ENCODE results near the gene RXRB.

Gene RXRB

GRCh38 chr6:33164665-33165373 is 35.6 kb downstream of the RXRB start:
- H3K4me1 ChIP-seq (ENCODE audit: insufficient read depth, low read length, poor library complexity, severe bottlenecking) = peaks cover 15% of the 10 kb centered on the region
- no peaks in the 10 kb centered on the region for H3K79me2 ChIP-seq (ENCODE audit: insufficient read depth, low read length)
- no peaks in the 10 kb centered on the region for H3F3A ChIP-seq (ENCODE audit: low read depth)
- no peaks in the 10 kb centered on the region for H3K9me3 ChIP-seq (ENCODE audit: insufficient read depth, low read depth, low read length)
- no peaks in the 10 kb centered on the region for H3K27me3 ChIP-seq (ENCODE audit: insufficient read depth, low read length, poor library complexity, severe bottlenecking)
- H3K4me3 ChIP-seq (ENCODE audit: low read length, poor library complexity, severe bottlenecking) = no peak overlapping the region
- no peak overlapping the region for H3K9ac ChIP-seq (ENCODE audit: low read depth, low read length, poor library complexity, severe bottlenecking)
- TF ChIP-seq CTCF (conservative IDR thresholded peaks at IDR 0.05; ENCODE audit: low read length) = no peak
- no peak for TF ChIP-seq EZH2phosphoT487 (IDR thresholded peaks at IDR 0.05; ENCODE audit: borderline replicate concordance)
- no peaks in the 10 kb centered on the region for H3K36me3 ChIP-seq (ENCODE audit: insufficient read depth, low read length)
- no peak overlapping the region for H3K4me2 ChIP-seq (ENCODE audit: low read depth, low read length, poor library complexity, severe bottlenecking)
- no peaks in the 10 kb centered on the region for H3K9me2 ChIP-seq (replicated peaks; ENCODE audit: low read depth, low read length)
- no peaks in the 10 kb centered on the region for H4K20me1 ChIP-seq (ENCODE audit: insufficient read depth, low read length, poor library complexity, severe bottlenecking)
- no peak overlapping the region for H2AFZ ChIP-seq (ENCODE audit: low read length)

GRCh38 chr6:33164176-33164575 is 36.3 kb downstream of the RXRB start:
- Histone ChIP-seq H3K4me3 (ENCODE audit: low read length, poor library complexity, severe bottlenecking) (no peak overlapping the region), H3F3A (ENCODE audit: low read depth) (no peaks in the 10 kb centered on the region), H3K4me2 (ENCODE audit: low read depth, low read length, poor library complexity, severe bottlenecking) (no peak overlapping the region), H3K79me2 (ENCODE audit: insufficient read depth, low read length) (no peaks in the 10 kb centered on the region), H3K9me3 (ENCODE audit: insufficient read depth, low read depth, low read length) (no peaks in the 10 kb centered on the region), H3K9ac (ENCODE audit: low read depth, low read length, poor library complexity, severe bottlenecking) (no peak overlapping the region), H4K20me1 (ENCODE audit: insufficient read depth, low read length, poor library complexity, severe bottlenecking) (no peaks in the 10 kb centered on the region), H3K36me3 (ENCODE audit: insufficient read depth, low read length) (no peaks in the 10 kb centered on the region), H3K9me2 (replicated peaks; ENCODE audit: low read depth, low read length) (no peaks in the 10 kb centered on the region), H3K27me3 (ENCODE audit: insufficient read depth, low read length, poor library complexity, severe bottlenecking) (no peaks in the 10 kb centered on the region), H3K4me1 (ENCODE audit: insufficient read depth, low read length, poor library complexity, severe bottlenecking) (peaks cover 15% of the 10 kb centered on the region), H2AFZ (ENCODE audit: low read length) (no peak overlapping the region)
- TF ChIP-seq CTCF (conservative IDR thresholded peaks at IDR 0.05; ENCODE audit: low read length) (no peak), EZH2phosphoT487 (IDR thresholded peaks at IDR 0.05; ENCODE audit: borderline replicate concordance) (no peak)

- Histone ChIP-seq H3K79me2 (ENCODE audit: insufficient read depth, low read length) (no peaks in the 10 kb centered on the region), H3F3A (ENCODE audit: low read depth) (no peaks in the 10 kb centered on the region), H3K27me3 (ENCODE audit: insufficient read depth, low read length, poor library complexity, severe bottlenecking) (no peaks in the 10 kb centered on the region), H3K9ac (ENCODE audit: low read depth, low read length, poor library complexity, severe bottlenecking) (no peak overlapping the region), H3K36me3 (ENCODE audit: insufficient read depth, low read length) (no peaks in the 10 kb centered on the region), H2AFZ (ENCODE audit: low read length) (no peak overlapping the region), H3K4me3 (ENCODE audit: low read length, poor library complexity, severe bottlenecking) (no peak overlapping the region), H3K4me2 (ENCODE audit: low read depth, low read length, poor library complexity, severe bottlenecking) (no peak overlapping the region), H3K9me2 (replicated peaks; ENCODE audit: low read depth, low read length) (no peaks in the 10 kb centered on the region), H3K9me3 (ENCODE audit: insufficient read depth, low read depth, low read length) (no peaks in the 10 kb centered on the region), H4K20me1 (ENCODE audit: insufficient read depth, low read length, poor library complexity, severe bottlenecking) (no peaks in the 10 kb centered on the region), H3K4me1 (ENCODE audit: insufficient read depth, low read length, poor library complexity, severe bottlenecking) (peaks cover 15% of the 10 kb centered on the region)
- TF ChIP-seq CTCF (conservative IDR thresholded peaks at IDR 0.05; ENCODE audit: low read length) = no peak
- TF ChIP-seq EZH2phosphoT487 (IDR thresholded peaks at IDR 0.05; ENCODE audit: borderline replicate concordance) = no peak
Measured at GRCh38 chr6:33163540-33163939, 36.9 kb downstream of the RXRB start.
